Activated T-helper 17 cell treated with anti-CD3 and anti-CD28 coated beads, Interleukin-2, amount 50 U/mL, for 72 hours (primary cell): ENCODE measurements around the gene RPRD1B. TPM values are rescaled to one million over a fixed set of nuclear protein-coding genes. Genes with fewer than 3 reads are reported as not detected.

Experiments
- ATAC-seq: fragments of 150-1000 bp; cut with Tn5 transposase; replicated peaks from 2 replicates; pipeline ENCODE4 v1.10.0; 2021; ENCODE audit warnings: mild to moderate bottlenecking, moderate library complexity
- H3K27ac Mint-ChIP-seq: one replicate; pipeline ENCODE4 v1.8.0; 2022; ENCODE audit warnings: mixed read lengths
- H3K27me3 Mint-ChIP-seq: one replicate; pipeline ENCODE4 v1.8.0; 2022; ENCODE audit warnings: mixed read lengths
- H3K36me3 Mint-ChIP-seq: one replicate; pipeline ENCODE4 v1.8.0; 2022; ENCODE audit warnings: low read depth, mild to moderate bottlenecking, mixed read lengths
- H3K4me1 Mint-ChIP-seq: one replicate; pipeline ENCODE4 v1.8.0; 2022; ENCODE audit warnings: mixed read lengths
- H3K4me3 Mint-ChIP-seq: one replicate; pipeline ENCODE4 v1.8.0; 2022; ENCODE audit warnings: mild to moderate bottlenecking, mixed read lengths
- H3K9me3 Mint-ChIP-seq: one replicate; pipeline ENCODE4 v1.8.0; 2022; ENCODE audit warnings: mixed read lengths
- total RNA-seq, 2 donors: library from RNA; stranded (reverse); gene quantifications; one replicate each; pipeline ENCODE4 v1.2.3, GENCODE V29; 2022

The RPRD1B gene
- total RNA-seq, 2 donors from 2014 or later: 37.9 to 46.0 TPM

DNA sequence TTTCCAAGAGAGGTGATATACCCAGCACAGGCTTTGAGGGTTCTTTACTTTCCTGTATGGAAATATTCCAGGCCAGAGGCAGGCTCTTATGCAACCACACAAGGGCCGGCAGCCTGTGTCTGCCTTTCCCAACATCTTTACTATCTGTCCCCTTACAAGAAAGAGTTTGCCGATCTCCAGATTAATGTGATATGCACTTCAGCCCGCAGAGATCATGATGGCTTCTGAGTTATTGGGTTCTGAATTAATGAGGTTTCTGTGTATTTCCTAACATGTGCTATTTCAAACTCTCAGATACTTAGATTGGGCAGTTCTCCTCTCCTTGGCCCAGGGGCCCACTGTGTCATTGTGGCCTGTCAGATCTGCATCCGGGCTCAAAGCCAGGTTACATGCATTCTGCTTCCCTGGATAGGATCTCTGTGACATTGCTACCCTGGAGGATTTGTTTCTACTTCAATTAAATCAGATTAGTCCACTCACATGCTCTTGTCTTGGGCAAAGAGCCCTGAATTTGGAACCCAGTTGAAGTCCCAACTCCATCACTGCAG is 75.0 kb downstream of the RPRD1B start:
- no peak for ATAC-seq
- Mint-ChIP-seq H3K4me3 (no peak overlapping the region), H3K27me3 (no peaks in the 10 kb centered on the region), H3K27ac (no peak overlapping the region), H3K36me3 (no peaks in the 10 kb centered on the region), H3K9me3 (no peaks in the 10 kb centered on the region), H3K4me1 (no peaks in the 10 kb centered on the region)

GRCh38 chr20:38108986-38109541 is 75.5 kb downstream of the RPRD1B start:
- H3K27ac Mint-ChIP-seq: no peak overlapping the region
- no peaks in the 10 kb centered on the region for H3K36me3 Mint-ChIP-seq
- H3K9me3 Mint-ChIP-seq: no peaks in the 10 kb centered on the region
- H3K4me3 Mint-ChIP-seq: no peak overlapping the region
- no peaks in the 10 kb centered on the region for H3K27me3 Mint-ChIP-seq
- ATAC-seq: no peak
- H3K4me1 Mint-ChIP-seq: no peaks in the 10 kb centered on the region

DNA sequence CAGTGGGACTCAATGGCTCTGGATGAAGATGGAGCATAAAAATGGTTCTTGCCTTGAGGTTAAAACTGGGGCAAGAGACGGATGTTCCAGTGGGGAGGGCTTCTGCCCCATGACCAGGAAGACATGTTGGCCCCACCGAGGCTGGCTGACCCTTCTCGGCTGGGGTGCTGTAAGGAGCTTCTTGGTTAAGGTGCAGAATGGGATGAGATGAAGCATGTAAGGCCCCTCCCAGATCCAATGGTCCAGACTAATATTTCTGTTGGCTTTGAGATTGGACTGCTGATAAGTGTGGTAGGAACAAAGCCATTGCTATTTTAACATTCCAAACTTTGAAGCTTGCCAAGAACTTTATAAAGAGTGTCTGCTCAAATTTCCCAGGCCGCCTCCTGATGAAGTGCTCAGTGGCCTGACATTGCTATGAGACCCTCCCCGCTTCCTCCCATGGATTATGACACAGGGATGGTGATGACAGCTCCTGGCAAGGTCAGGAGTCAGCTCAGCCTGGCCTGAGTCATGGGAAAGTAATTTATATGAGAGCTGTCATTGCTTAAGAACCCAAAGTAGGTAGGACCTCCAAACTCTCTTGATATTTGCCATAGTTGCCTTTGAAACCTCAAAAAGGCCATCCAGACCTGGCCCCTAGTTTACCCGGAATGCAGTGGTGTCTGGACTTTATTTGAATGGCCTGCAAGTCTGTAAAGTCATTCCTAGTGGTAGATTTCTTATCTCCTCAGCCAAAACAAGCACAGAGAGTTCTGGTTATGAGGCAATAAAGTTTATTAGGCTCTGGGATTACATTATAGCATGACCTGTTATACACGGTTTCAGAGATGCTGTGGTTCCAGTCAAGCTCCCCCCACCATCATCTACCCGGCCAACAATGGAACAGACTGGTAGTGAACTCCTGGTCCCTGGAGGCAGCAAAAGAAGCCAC is 76.3 kb downstream of the RPRD1B start:
- Mint-ChIP-seq H3K27ac (no peak overlapping the region), H3K4me1 (no peaks in the 10 kb centered on the region), H3K4me3 (no peak overlapping the region), H3K27me3 (no peaks in the 10 kb centered on the region), H3K36me3 (no peaks in the 10 kb centered on the region), H3K9me3 (no peaks in the 10 kb centered on the region)
- ATAC-seq: no peak

DNA sequence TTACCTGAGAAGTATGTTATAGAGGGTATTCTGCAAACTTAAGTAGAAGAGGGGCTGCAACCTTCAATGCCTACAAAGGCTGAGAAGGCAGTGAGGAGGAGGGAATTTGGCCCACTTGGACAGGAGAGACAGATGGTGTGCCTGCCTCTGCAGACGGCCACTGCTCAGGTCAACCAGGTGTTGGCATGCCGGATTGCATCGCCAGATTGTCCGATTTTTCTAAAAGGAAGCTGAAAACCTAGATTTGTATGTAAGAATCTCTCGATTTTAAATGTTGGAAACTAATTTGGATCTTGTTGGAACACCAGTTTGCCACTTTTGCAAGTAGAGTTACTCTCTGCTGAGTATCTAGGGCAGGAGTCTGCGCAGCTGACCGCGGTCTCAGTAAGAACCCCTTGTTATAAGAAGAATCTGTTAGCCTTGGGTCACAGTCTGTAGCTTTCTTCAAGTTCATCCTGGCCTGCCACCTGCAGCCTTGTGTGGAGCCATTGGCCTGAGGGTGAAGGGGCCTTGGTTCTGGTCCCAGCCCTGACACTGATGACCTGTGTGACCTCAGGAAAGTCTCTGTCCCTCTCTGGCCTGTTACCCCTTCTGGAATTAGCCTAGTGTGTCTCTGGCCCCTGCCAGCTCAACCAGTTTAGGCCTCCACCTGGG is 77.1 kb downstream of the RPRD1B start:
- no peaks in the 10 kb centered on the region for H3K9me3 Mint-ChIP-seq
- no peak overlapping the region for H3K4me3 Mint-ChIP-seq
- no peaks in the 10 kb centered on the region for H3K36me3 Mint-ChIP-seq
- ATAC-seq: no peak
- H3K27me3 Mint-ChIP-seq: no peaks in the 10 kb centered on the region
- no peak overlapping the region for H3K27ac Mint-ChIP-seq
- H3K4me1 Mint-ChIP-seq: no peaks in the 10 kb centered on the region

- H3K4me3 Mint-ChIP-seq: no peak overlapping the region
- H3K27ac Mint-ChIP-seq: no peak overlapping the region
- no peaks in the 10 kb centered on the region for H3K9me3 Mint-ChIP-seq
- no peak for ATAC-seq
- no peaks in the 10 kb centered on the region for H3K27me3 Mint-ChIP-seq
- no peaks in the 10 kb centered on the region for H3K36me3 Mint-ChIP-seq
- no peaks in the 10 kb centered on the region for H3K4me1 Mint-ChIP-seq
Measured at GRCh38 chr20:38111366-38112232, 78.1 kb downstream of the RPRD1B start.

- H3K4me3 Mint-ChIP-seq: no peak overlapping the region
- H3K36me3 Mint-ChIP-seq: no peaks in the 10 kb centered on the region
- ATAC-seq: no peak
- no peaks in the 10 kb centered on the region for H3K4me1 Mint-ChIP-seq
- H3K27ac Mint-ChIP-seq: no peak overlapping the region
- no peaks in the 10 kb centered on the region for H3K9me3 Mint-ChIP-seq
- no peaks in the 10 kb centered on the region for H3K27me3 Mint-ChIP-seq
Measured at GRCh38 chr20:38112261-38112929, 78.8 kb downstream of the RPRD1B start.

- H3K27ac Mint-ChIP-seq: no peak overlapping the region
- H3K27me3 Mint-ChIP-seq: no peaks in the 10 kb centered on the region
- H3K36me3 Mint-ChIP-seq: no peaks in the 10 kb centered on the region
- H3K4me1 Mint-ChIP-seq: no peaks in the 10 kb centered on the region
- no peak overlapping the region for H3K4me3 Mint-ChIP-seq
- ATAC-seq: no peak
- H3K9me3 Mint-ChIP-seq: no peaks in the 10 kb centered on the region
Measured at GRCh38 chr20:38112930-38113294, 79.4 kb downstream of the RPRD1B start.

DNA sequence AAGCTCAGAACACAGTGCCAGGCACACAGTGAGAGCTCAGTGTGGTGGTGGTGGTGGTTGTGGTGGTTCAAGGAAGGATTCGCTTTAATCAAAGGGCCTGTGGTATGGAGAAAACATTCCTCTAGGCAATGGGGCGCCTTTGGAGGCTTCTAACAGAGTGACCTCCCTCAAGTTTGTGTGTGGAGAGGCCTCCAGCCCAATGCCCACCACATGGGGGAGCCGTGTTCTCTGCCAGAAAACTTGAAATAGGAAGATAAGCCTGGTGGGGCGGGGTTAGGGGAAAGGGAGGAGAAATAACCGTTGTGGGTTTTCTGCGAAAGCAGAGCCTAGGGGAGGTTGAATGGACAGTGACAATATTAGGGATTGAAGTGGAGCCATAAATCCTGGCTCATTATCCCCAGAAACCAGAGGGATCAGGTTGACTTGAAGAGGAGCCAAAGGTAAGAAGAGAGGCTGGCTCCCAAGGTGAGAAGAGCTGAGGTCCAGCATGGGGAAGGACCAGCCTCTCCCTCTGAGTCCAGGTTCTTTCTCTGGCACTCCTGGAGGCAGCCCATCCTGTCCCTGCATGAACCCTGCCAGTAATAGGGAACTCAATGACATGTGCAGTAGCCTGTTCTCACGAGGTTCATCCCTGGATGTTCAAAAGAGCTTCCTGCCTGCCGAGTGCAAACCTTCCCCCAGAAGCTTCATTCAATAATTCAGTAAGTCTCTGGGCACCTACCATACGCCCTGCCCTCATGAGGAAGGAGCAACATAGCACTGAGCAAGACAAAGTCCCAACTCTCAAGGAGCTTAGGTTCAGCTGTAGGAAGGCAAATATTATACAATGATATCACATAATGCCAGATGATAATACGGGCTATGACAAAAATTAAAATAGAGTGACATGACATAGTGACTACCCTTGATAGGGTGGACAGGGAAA is 80.1 kb downstream of the RPRD1B start:
- Mint-ChIP-seq H3K4me3 (no peak overlapping the region), H3K4me1 (no peaks in the 10 kb centered on the region), H3K27ac (no peak overlapping the region), H3K36me3 (no peaks in the 10 kb centered on the region), H3K9me3 (no peaks in the 10 kb centered on the region), H3K27me3 (no peaks in the 10 kb centered on the region)
- no peak for ATAC-seq

- no peak overlapping the region for H3K27ac Mint-ChIP-seq
- no peaks in the 10 kb centered on the region for H3K36me3 Mint-ChIP-seq
- no peaks in the 10 kb centered on the region for H3K9me3 Mint-ChIP-seq
- no peaks in the 10 kb centered on the region for H3K4me1 Mint-ChIP-seq
- no peaks in the 10 kb centered on the region for H3K27me3 Mint-ChIP-seq
- ATAC-seq: no peak
- no peak overlapping the region for H3K4me3 Mint-ChIP-seq
Measured at GRCh38 chr20:38114353-38114791, 80.8 kb downstream of the RPRD1B start.

DNA sequence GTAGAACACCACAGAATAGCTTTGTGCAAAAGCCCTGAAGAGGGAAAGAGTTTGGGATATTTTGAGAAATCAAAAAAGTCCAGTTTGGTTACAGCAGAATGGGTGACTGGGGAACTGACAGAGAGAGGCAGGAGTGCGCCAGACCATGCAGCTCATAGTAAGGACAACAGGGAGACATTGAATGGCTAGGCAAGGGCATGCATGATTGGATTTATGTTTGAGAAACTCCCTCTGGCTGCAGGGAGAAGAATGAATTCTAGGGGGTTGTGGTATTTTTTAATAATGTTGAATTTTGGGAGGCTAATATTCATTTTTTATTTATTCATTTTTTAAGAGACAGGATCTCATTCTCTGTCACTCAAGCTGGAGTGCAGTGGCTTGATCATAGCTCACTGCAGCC is 81.7 kb downstream of the RPRD1B start:
- no peak overlapping the region for H3K27ac Mint-ChIP-seq
- no peaks in the 10 kb centered on the region for H3K36me3 Mint-ChIP-seq
- H3K4me1 Mint-ChIP-seq: no peaks in the 10 kb centered on the region
- no peaks in the 10 kb centered on the region for H3K27me3 Mint-ChIP-seq
- no peak overlapping the region for H3K4me3 Mint-ChIP-seq
- no peak for ATAC-seq
- no peaks in the 10 kb centered on the region for H3K9me3 Mint-ChIP-seq

DNA sequence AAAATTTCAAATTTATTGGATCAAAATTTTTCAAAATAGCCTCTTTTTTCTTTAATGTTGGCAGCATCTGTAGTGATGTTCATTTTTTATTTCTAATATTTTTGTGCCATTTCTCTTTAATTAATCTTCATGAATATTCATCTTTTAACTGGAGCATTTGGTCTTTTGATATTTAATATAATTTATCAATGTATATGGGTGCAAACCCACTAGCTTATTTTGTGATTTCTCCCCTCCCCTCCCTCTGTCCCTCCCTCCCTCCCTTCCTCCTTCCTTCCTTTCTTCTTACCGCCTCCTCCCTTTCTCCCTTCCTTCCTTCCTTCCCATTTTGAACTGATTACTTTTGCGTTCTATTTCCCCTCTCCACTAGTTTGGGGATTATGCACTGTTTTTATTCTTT is 82.3 kb downstream of the RPRD1B start:
- no peaks in the 10 kb centered on the region for H3K4me1 Mint-ChIP-seq
- no peak for ATAC-seq
- no peak overlapping the region for H3K4me3 Mint-ChIP-seq
- H3K36me3 Mint-ChIP-seq: no peaks in the 10 kb centered on the region
- no peaks in the 10 kb centered on the region for H3K9me3 Mint-ChIP-seq
- H3K27ac Mint-ChIP-seq: no peak overlapping the region
- no peaks in the 10 kb centered on the region for H3K27me3 Mint-ChIP-seq

DNA sequence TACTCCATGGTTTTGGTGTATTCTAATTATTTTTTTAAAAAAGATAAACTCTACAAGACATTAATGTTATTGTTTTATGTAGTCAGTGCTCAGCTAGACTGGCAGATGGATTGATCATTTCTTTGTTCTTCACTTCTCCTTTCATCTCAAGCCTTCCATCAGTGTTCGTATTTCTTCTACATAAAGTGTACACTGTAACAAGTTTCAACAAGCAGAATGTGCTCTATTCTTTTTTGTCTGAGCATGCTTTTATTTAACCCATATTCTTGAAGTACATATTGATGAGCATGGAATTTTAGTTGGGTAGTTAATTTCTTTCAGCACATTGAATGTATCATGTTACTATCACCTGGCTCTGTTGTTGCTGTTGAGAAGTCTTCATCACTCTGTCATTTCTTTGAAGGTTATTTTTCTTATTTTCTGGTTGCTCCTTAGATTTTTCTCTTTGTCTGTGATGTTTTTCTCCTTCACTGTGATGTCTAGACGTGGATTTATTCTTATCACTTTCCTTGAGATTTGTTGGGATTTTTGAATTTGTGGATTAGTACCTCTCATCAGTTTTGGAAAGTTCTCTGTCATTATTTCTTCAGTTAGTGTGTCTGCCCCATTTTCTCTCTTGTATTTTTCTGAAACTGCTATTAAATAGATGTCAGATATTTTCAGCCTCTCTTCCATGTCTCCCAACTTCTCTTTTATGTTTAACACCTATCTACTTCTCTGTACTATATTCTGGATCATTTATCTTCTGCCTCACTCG is 83.0 kb downstream of the RPRD1B start:
- ATAC-seq: no peak

More for the DNA sequence above, 83.0 kb downstream of the RPRD1B start:
- Mint-ChIP-seq H3K9me3 (no peaks in the 10 kb centered on the region), H3K27ac (no peak overlapping the region), H3K36me3 (no peaks in the 10 kb centered on the region), H3K4me3 (no peak overlapping the region), H3K4me1 (no peaks in the 10 kb centered on the region), H3K27me3 (no peaks in the 10 kb centered on the region)
